ENCODE measurements around the gene SYNDIG1.

- TF ChIP-seq POLR2A (IDR thresholded peaks at IDR 0.05) (no peak), CTCF (IDR thresholded peaks at IDR 0.05) (no peak)
Measured at GRCh38 chr20:24519476-24519875, 50.0 kb downstream of the SYNDIG1 start.
